GM19455 (cell line): ENCODE measurements around the gene ARL3.
"Not testable (repeated sequence)": the region's sequence is repeated elsewhere in the genome, so short reads cannot be mapped to it uniquely, and the experiment has no call there.

Source experiments
- ATAC-seq: cut with Tn5 transposase; IDR thresholded peaks from one replicate; pipeline ENCODE4 v1.9.1; 2021; ENCODE audit not compliant: unreplicated experiment

ARL3 gene

DNA sequence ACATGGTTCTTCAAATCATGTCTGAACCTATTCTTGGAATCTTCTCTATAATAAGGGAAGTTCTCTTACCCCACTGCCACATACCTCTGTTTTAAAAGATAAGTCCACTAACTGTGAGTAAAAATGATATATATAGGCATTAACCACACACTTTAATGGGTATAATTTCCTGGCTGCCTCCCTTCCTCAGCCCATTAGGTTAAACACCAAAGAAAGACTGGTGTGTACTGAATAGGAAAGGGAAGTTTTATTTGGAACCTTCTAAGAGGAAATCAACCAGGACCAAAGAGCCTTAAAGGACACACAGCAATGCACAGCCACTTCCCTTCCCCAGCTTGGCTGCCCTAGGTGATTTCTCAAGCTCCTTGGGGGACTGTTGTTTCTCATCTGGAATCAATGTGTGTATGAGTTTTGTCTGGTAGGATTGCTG is 24.5 kb upstream of the ARL3 start:
- ATAC-seq = no peak

DNA sequence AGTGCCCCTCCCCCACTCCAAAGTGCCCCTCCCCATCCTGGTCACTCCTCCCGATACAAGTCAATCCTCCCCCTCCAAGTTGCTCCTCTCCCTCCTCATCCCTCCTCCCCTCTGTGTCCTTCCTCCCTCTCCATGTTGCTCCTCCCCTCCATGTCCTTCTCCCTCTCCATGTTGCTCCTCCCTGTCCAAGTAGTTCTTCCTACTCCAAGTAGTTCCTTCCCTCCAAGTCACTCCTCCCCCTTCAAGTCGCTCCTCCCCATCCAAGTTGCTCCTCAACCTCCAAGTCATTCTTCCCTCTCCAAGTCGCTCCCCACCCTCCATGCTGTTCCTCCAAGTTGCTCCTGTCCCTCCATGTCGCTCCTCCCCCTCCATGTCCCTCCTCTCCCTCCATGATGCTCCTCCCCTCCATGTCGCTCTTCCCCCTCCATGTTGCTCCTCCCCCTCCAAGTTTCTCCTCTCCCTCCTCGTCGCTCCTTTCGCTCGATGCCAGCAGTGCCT is 20.9 kb upstream of the ARL3 start:
- no peak for ATAC-seq

DNA sequence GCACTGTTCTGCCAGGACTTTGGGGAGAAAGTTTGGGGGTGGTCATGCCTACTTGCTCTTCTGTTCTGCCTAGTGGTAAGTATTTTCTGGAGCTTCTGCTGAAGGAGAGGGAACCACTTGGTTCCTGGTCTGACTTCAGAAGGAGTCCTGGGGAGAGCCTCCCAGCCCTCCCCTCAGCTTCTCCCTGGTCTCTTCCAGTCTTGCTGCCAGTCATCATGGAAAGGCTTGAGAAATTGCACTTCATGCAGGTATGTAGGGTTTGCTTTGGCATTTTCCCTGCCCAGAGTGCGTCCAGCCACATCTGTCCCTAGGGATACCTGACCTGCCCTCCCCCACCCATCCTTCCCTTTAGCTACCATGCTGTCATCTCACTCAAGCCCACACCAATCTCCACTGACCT is 18.5 kb upstream of the ARL3 start:
- ATAC-seq = no peak

DNA sequence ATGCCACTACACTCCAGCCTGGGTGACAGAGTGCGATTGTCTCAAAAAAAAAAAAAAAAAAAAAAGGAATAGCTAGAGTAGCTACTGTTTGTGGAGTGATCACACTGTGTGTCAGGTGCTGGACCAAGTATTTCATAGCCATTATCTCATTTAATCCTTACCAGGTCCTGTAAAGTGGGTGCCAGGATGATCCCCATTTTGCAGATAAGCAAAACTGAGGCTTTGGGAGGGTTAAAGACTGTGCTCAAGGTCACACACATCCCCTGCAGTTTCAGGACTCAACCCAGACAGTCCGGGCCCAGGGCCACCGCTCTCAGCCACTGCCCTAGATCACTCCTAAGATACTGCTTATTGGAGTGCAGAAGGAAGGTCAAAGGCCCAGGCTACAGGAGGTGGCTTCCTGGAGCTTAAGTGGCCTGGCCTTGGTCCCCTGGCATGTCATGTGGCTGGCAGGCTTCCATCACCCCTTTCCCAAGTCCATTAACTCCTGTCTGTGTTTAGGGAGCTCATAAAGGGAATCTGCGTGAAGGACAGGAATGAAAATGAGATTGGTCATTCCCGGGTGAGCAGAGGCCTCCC is 17.1 kb upstream of the ARL3 start:
- ATAC-seq = no peak

DNA sequence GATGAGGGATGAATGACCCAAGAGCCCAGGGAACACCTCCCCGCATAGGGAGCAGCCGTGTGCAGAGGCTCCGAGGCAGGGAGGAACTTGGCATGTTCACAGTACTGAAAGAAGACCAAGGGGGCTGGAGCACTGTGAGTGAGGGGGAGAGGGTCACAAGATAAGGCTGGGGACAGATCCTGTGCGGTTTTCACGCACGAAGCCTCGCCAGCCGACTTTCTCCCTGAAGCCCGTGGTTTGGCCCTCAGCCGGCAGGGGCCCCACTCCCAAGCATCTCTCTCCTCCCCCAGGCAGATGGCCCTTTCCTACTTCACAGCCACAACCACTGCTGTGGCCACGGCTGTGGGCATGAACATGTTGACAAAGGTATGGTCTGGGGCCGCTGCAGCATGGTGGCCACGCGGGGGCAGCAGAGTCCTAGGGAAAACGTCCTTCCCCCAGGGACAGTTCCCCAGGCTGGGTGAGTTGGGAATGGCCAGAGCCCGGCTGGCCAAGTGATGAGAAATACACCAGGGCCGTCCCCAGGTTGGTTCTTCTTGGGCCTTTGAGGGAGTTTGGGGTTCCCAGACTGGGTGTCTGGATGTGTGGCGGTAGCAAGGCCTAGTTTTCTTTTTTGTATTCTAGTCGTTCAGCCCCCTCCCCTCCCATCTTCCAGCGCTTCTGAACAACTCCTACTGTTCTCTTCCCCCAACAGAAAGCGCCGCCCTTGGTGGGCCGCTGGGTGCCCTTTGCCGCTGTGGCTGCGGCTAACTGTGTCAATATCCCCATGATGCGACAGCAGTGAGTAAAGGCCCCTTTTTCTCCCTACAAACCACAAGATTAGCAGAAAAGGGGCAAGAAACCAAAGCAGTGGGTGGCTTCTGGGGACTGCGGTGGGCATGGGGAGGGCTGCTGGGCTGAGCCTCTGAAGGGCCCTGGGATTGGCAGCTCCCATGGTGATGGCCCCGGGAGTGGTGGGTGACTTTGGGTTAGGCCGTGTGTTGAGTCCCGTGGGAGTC is 15.1 kb upstream of the ARL3 start:
- ATAC-seq = no peak

DNA sequence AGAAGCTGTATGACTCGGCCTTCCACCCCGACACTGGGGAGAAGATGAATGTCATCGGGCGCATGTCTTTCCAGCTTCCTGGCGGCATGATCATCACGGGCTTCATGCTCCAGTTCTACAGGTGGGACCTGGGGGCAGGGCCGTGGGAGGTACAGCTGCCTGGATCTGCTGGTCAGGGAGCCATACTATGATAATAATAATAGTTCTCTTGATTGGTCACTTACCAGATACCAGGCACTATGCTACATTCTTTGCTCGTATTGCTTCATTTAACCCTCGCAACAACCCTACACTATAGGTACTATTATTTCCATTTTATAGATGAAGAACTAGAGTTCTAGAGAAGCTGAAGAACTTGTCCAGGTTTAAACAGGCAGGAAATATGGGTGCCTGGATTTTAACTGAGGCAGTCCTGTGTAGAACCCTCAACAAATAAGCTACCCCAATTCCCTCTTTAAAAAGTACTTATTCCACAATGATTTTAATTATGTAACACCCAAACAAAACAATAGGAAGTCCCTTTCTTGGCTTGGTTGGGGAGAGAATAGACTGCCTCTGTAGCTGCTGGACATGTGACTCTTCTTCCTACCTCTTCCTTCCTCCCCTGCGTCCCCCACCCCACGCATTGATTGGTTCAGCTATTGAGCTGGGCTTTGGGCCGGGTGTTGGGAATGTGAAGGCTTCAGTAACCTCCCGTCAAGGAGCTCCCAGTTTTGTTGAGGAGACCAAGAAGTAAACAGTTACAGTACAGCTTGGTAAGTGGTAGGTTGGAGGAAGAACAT is 13.0 kb upstream of the ARL3 start:
- ATAC-seq = no peak

DNA sequence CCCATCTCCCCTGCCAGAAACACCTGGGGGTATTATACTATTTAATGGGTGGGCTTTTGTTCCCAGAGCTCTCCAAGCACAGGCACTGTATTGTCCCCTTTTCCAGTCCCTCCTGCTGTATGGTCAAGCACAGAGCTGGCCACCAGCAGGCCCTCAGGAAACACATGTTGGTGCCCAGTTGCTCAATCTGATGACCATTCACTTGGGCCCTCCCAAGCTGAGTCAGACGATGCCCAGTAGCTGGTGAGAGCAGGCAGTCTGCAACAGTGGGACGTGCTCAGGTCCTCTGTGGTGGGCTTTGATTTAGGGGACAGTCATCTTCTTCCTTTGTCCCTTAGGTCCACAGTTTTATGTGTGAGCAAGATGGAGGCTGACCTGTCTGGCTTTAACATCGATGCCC is 12.1 kb upstream of the ARL3 start:
- ATAC-seq = no peak

DNA sequence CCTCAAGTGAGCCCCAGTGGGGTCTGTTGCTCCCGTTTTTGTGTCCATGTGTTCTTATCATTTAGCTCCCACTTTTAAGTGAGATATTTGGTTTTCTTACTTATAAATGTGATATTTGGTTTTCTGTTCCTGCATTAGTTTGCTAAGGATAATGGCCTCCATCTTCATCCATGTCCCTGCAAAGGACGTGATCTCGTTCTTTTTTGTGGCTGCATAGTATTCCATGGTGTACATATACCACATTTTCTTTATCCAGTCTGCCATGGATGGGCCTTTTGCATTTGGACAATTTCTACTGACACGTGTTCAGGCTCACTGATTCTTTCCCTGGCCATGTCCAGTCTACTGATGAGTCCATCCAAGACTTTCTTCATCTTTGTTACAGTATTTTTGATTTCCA is 9.8 kb upstream of the ARL3 start:
- ATAC-seq = no peak

DNA sequence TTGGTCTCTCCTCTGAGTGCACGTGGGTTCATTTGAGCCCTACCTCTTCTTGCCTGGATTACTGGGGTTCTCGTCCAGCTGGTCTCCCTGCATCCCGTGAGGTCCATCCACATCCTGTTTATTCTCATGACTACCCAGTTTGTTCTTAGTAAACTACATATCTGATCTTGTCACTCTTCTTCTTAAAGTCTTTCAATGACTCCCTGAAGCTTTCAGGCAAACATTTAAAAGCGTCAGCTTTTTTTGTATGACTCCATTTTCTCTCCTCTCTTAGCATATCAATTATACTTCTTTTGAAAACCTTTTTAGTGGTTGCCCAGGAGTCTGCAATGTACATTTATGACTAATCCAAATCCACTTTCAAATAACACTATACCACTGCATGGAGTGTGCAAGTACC is 7.8 kb upstream of the ARL3 start:
- no peak for ATAC-seq

DNA sequence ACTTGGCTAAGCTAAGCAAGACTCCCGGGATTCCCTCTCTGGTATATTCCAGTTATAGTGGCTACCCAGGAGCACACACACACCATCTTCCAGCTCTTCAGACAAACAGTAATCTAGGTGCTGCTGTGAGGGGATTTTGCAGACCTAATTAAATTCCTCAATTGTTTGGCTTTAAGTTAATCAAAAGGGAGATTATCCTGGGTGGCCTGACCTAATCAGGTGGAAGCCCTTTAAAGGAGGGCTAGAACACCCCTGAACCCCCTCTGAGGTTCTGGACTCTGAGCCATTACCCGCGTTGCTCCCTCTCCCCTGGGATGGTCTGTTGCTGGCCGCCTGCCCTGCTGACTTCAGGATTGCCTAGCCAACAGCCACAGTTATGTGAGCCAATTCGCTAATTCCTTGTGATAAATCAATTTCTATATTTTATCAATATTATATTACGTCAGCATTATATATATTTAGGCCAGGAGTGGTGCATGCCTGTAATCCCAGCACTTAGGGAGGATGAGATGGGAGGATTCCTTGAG is 6.6 kb upstream of the ARL3 start:
- ATAC-seq = no peak

DNA sequence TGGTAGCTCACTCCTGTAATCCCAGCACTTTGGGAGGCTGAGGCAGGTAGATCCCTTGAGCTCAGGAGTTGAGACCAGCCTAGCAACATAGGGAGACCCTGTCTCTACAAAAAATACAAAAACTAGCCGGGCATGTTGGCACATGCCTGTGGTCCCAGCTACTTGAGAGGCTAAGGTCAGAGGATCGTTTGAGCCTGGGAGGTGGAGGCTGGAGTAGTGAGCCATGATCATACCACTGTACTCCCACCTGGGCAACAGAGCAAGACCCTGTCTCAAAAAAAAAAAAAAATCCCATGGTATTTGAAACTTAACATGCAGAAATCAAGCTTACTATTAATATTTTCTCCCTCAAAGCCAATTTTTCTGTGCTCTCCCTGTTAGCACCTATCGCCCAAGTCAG is 6.1 kb upstream of the ARL3 start:
- ATAC-seq = no peak

DNA sequence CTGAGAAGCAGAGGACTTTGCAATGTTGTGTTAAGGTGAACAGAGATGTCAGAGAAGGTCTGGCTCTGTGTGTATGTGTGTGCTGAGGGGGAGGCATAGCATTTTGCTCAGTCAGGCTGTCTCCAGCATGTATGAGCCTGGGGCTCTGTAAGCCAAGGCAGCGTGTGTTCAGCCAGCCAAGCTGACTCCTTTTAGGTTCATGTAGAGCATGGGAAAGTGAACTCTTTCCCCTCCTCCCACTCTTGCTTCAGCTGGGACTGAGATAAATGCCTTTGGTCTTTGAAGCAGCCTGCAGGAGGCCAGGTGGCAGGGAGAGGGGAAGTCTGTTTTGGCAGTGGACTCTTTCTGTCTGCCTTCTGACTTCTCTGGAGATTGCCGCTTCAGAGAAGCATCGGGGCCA is 4.0 kb upstream of the ARL3 start:
- no peak for ATAC-seq

DNA sequence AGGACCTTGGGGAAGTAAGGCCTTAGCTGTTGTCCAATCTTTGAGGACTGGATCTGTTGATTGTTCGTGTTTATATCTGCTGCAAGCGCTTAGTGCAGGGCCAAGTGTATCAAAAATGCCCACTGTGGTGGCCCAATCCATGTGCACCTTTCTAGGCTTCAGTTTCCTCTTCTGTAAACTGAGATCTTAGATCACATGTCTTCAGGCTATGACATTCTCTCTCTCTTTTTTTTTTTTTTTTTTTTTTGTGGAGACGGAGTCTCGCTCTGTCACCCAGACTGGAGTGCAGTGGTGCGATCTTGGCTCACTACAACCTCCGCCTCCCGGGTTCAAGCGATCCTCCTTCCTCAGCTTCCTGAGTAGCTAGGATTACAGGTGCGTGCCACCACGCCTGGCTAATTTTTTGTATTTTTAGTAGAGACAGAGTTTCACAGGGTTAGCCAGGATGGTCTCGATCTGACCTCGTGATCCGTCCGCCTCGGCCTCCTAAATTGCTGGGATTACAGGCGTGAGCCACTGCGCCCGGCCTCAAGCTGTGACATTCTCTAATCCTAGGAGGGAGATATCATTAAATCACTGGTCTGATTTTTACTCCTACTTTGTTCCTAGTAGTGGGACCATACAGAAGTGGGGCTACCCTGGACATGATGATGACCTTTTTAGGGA is 2.8 kb upstream of the ARL3 start:
- not testable (repeated sequence) for ATAC-seq

DNA sequence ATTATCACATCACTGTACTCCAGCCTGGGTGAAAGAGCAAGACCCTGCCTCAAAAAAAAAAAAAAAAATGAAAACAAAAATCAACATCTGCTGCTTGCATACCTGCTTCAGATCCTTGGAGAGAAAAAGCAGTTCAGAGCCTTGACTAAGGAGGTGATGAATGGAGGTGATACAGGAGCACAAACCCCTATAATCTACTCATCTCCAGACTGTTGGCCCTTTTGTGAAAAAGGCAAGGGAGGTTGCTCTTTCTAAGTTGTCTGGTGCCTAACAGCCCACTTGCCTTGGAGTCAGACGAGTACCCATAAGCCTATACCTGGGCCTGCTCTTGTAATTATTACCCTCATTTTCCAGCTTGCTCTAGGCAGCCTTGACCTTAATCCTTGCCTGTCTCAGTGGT is 1.7 kb upstream of the ARL3 start:
- no peak for ATAC-seq

DNA sequence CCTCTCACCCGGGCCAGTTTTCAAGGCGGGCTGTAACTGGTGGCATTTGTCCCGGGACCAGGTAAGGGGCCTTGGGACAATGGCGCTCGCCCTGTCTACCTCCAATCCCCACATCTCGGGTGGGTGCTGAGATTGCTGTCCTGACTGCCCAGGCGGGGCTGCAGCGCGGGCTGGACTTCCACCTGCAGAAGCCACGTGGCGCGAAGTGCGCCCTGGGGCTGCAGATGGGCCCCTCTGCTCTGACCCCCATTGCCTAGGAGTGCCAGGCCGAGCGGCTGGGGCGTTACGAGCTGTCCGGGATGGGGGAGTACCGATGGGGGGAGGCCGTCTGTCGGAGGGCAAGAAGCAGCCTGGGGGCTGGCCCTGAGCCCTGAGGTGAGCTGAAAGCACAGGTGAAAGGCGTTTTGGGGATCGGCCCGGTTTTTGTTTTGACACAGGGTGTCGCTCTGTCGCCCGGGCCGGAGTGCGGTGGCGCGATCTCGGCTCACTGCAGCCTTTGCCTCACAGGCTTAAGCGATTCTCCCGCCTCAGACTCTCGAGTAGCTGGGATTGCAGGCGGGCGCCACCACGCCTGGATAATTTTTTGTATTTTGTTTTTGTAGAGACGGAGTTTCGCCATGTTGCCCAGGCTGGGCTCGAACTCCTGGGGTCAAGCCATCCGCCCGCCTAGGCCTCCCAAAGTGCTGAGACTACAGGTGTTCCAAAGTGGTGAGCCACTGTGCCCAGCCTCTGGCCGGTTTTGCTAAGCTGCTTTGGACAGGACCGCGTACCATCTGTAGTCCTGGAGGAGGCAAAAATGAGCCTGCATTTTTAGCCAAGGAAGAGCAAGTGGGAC is 641 bp upstream of the ARL3 start, which contains the start of gene SFXN2:
Gene SFXN2 (plus strand): TSS at position 16 of the 835 bp plus-strand sequence. CDS start 12,001 bp downstream, outside the sequence.
- ATAC-seq = peak; percentile 29

DNA sequence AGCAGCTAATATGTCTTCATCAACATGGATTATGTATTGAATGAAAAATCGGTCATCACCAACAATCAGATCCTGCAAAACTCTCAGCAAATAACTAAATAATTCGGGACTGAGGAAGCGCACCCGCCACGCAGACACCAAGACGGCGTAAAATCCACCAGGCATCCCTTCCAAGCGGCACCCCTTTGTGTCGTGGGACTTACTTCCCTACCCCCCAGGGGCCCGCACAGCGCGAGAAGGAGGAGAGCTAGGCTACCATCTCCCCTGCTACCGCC is 721 bp downstream of the ARL3 start:
- ATAC-seq = no peak

DNA sequence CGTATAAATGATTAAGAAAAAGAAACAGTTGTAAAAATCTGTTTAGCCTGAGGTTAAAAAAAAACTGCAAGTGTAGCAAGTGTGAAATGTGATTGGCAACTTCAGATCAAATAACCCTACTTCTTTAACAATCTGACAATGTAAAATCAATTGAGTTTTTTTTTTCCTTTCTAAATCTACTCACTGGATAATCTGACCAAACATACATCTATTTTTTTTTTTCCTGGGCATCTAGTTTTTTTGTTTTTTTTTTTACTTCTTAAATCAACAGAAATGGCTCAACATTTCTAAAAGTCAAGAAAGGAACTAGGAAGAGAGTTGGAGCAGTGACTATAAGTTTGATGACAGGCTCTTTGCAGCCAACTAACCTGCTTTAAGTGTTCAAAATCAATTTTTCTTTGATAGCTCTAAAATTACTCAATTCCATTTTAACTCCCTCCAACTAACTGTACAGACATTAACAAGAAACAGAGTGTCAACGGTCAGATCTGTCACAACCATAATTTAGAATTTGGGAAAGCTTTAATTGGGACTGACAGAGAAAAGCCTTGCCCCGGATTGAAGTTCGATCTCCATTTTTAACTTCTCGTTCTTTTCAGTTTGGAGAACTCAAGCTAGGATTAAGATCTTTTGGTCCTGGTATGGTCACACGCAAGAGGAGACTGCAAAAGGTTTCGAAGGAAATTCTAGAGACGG is 1.2 kb downstream of the ARL3 start:
- ATAC-seq = no peak

DNA sequence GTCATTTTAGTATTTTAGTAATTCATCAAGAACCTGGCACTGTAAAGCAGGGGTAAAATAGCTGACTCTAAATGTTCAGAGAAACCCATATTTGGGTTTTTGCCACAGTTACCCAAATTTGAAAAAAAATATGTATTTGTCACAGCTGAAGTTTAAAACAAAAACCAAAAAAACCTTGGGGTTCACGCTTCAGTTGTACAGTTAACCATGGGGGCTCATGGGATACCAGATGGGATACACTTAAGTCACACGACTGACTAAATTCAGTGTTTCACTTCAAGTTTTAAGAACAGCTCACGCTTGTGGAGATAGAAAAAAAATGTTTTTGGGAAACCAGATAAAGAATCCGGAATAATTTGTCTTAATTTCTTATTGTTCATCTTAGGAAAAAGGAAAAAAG is 2.1 kb downstream of the ARL3 start:
- ATAC-seq = no peak

DNA sequence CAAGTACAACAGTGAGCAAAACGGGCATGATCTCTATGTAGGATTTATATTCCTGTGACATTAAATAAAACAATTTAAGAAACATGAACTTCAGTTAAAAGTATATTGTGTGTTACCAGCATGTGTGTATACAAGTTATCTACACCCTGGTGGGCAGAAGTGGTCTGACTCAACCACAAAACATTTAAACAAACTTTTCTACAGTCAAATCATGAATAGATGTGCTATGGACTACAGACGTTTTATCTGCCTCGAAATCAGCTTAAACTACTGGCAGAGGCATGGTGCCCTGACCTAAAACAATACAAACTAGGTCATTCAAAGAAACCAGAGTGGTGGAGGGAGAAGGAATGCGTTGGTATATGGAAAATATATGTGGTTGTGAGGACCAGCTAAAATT is 3.6 kb downstream of the ARL3 start:
- ATAC-seq = no peak
